PFSK-1 (cell line): ENCODE measurements around the gene SRP19.

Experiments used
- FOXP2 ChIP-seq: optimal IDR thresholded peaks from 2 replicates; pipeline ENCODE3; 2011; ENCODE audit warnings: borderline replicate concordance, control low read depth, inconsistent platforms; ENCODE audit not compliant: insufficient read depth; ENCODE audit errors: extremely low read length, extremely low read depth
- POLR2AphosphoS5 ChIP-seq: IDR thresholded peaks from 2 replicates; pipeline ENCODE4 v1.6.1; 2012; ENCODE audit warnings: low read depth, mild to moderate bottlenecking, control low read depth, low read length, moderate library complexity
- SIN3A ChIP-seq: IDR thresholded peaks from 2 replicates; pipeline ENCODE4 v1.6.1; 2012; ENCODE audit warnings: mild to moderate bottlenecking, low read length, moderate library complexity, borderline replicate concordance; ENCODE audit not compliant: insufficient read depth
- TAF1 ChIP-seq: IDR thresholded peaks from 2 replicates; pipeline ENCODE4 v1.6.1; 2012; ENCODE audit warnings: low read length, control low read depth, borderline replicate concordance; ENCODE audit not compliant: insufficient read depth
- TF ChIP-seq, protein P1 (sequence below), 2 experiments: IDR thresholded peaks; 2 replicates each; pipeline versions ENCODE4 v1.6.1 to v1.8.0; 2011 to 2012; ENCODE audit warnings: low read depth in 2 of 2, low read length in 2 of 2, control low read depth in 1 of 2, inconsistent platforms in 1 of 2, mild to moderate bottlenecking in 1 of 2, moderate library complexity in 1 of 2; ENCODE audit not compliant: insufficient read depth in 1 of 2

SRP19 gene

DNA sequence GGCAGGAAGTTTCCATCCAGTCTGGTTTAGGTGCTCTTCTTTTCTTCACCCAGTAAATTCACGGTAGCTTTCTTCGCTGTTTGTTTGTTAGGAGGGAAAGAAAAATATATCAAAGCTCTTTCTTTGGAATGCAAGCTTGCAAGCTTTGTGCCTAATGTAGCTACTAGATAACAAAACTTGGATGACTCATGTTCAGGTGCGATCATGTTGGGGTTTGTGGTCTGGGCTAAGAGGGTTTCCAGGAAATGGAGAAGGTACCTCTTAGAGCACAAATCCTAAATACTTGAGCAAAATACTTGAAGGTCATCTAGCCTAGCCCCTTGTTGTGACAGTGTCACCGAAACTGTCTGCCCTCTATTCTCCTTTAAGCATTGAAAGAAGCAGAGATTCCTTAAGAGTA lies 17.7 kb downstream of the SRP19 start:
- TF ChIP-seq SIN3A, result no peak
- TF ChIP-seq FOXP2, result no peak
- TF ChIP-seq TAF1, result no peak
- TF ChIP-seq POLR2AphosphoS5, result no peak
- TF ChIP-seq, protein P1, sequence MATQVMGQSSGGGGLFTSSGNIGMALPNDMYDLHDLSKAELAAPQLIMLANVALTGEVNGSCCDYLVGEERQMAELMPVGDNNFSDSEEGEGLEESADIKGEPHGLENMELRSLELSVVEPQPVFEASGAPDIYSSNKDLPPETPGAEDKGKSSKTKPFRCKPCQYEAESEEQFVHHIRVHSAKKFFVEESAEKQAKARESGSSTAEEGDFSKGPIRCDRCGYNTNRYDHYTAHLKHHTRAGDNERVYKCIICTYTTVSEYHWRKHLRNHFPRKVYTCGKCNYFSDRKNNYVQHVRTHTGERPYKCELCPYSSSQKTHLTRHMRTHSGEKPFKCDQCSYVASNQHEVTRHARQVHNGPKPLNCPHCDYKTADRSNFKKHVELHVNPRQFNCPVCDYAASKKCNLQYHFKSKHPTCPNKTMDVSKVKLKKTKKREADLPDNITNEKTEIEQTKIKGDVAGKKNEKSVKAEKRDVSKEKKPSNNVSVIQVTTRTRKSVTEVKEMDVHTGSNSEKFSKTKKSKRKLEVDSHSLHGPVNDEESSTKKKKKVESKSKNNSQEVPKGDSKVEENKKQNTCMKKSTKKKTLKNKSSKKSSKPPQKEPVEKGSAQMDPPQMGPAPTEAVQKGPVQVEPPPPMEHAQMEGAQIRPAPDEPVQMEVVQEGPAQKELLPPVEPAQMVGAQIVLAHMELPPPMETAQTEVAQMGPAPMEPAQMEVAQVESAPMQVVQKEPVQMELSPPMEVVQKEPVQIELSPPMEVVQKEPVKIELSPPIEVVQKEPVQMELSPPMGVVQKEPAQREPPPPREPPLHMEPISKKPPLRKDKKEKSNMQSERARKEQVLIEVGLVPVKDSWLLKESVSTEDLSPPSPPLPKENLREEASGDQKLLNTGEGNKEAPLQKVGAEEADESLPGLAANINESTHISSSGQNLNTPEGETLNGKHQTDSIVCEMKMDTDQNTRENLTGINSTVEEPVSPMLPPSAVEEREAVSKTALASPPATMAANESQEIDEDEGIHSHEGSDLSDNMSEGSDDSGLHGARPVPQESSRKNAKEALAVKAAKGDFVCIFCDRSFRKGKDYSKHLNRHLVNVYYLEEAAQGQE (IDR thresholded peaks at IDR 0.05; ENCODE audit: insufficient read depth in 1 of 2, low read depth in 2 of 2, low read length in 2 of 2), result no peak

DNA sequence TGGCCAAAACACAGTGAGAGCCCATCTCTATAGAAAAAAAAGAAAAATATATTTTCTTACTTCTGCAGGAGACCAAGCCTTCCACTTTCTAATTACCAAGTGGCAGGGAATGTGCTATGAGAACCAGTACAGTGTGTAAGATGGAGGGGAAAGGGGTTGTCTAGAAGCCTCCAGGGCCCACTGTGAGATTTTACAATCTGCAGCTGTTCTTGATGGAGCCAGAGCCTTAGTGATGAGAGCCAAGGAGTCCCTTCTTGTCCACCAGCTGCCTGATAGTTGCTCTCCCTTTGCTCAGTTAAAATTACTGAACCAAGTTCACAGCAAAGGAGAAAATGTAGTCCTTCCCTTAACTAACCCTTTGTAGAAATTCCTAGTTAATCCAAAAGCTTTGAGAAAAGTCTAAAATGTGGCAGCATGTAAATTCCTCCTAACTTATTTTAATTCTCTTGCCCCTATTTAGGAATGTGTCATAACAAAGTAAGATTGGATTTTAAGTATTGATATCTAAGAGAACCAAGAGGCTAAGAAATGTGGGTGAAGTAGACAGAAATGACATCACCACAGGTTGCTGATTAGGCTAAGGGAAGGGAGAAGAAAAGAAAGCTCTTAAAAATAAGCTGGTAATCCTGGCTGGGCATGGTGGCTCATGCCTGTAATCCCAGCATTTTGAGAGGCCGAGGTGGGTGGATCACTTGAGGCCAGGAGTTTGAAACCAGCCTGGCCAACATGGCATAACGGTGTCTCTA lies 19.3 kb downstream of the SRP19 start:
- TF ChIP-seq POLR2AphosphoS5 (no peak), TAF1 (no peak), SIN3A (no peak), FOXP2 (no peak)
- TF ChIP-seq, protein P1 (IDR thresholded peaks at IDR 0.05; ENCODE audit: insufficient read depth in 1 of 2, low read depth in 2 of 2, low read length in 2 of 2), result no peak

DNA sequence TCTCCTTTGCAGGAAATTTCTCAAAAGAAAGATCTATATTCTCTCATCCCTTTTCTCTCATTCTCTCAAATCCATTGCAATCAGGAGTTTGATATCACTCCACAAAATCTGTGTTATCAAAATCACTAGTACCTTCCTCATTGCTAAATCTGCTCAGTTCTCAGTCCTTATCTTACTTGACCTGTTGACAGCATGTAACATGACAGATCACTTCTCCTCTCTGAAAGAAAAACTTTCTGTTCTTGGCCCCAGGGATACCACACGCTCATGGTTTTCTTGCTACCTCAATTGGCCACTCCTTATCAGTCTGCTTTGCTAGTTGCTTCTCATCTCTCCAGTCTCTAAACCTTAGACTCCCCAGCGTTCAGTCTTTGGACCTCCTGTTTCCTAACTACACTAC lies 22.1 kb downstream of the SRP19 start:
- TF ChIP-seq SIN3A (no peak), TAF1 (no peak), FOXP2 (no peak), POLR2AphosphoS5 (no peak)
- TF ChIP-seq, protein P1 (IDR thresholded peaks at IDR 0.05; ENCODE audit: insufficient read depth in 1 of 2, low read depth in 2 of 2, low read length in 2 of 2), result no peak

DNA sequence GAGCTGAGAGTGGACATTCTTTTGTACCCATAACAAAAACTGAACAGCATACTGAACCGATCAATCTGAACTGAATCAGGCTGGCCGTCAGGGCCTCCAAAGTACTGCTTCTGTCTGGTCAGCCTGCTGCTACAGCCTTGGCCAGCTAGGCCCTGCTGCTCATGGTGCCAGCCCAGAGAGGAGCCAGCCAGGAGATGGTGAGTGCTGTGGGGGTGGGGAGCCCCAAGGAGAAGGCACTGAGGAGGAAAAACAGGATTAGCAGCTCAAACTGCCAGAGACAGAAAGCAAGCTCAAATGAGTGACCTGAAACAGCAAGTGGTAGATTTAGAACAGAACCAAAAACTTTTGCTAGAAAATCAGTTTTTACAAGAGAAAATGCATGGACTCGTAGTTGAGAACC lies 23.9 kb downstream of the SRP19 start:
- no peak for TF ChIP-seq SIN3A
- no peak for TF ChIP-seq TAF1
- TF ChIP-seq FOXP2, result no peak
- TF ChIP-seq, protein P1 (IDR thresholded peaks at IDR 0.05; ENCODE audit: insufficient read depth in 1 of 2, low read depth in 2 of 2, low read length in 2 of 2), result no peak
- no peak for TF ChIP-seq POLR2AphosphoS5

DNA sequence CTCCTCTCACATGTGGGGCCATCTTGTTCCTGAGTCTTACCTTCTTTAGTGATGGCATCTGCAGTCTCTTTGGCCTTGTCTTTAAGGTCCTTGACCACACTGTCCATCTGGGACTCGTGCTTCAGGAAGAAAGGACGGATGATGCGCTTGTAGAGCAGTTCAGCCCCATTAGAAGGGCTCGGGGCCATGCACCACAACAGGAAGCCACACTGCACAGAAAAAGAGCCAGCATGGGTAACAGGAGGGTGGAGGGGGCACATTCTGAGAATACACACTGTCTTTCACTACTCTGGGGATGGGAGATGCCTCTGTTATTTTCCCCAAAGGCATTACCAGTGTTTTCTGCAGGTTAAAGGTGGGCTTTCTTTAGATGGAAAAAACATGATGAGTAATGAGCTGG lies 25.9 kb downstream of the SRP19 start:
- TF ChIP-seq POLR2AphosphoS5 (no peak), FOXP2 (no peak), TAF1 (no peak), SIN3A (no peak)
- TF ChIP-seq, protein P1 (IDR thresholded peaks at IDR 0.05; ENCODE audit: insufficient read depth in 1 of 2, low read depth in 2 of 2, low read length in 2 of 2), result no peak
